Activated CD4-positive, alpha-beta T cell treated with anti-CD3 and anti-CD28 coated beads for 48 hours (primary cell): ENCODE data around the gene FMN1.

Source experiments
- DNase-seq: peaks from one replicate; pipeline ENCODE4 v3.0.0-alpha.2; 2020

FMN1 gene

DNA sequence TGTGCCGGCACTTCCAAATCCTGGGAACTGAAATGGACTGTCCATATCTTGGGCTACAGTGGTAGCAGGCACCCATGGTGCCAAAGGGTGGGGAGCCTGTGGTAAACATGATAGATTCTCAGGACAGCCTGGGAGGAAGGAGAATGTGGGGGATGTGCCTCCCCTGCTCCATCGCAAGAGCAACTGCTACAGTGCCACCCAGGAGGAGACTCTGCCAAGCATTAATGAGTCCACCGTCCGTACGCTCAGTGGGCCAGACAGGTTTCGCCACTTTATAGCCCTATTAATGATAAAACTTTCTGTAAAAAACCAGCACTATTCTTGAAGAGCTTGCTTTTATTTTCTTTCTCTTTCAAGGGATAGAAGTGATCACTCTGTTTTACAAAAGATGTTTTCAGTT, 75.2 kb downstream of the FMN1 start:
- no peak for DNase-seq

DNA sequence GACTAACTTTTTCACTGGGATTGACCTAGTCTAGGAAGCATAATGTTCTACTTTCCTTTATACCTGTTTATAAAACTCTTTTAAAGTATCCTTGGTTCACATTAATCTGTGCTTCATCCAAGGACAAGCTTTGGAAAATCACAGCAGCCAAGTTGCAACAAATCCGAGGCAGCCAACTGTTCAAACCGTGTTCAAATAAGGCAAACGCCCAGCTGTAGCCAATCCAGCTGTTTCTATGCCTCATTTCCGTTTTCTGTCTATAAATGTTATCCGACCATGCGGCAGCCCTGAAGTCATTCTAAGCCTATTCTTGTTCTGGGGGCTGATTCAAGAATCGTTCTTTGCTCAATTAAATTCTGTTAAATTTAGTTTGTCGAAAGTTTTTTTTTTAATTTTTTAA, 78.3 kb downstream of the FMN1 start:
- no peak for DNase-seq

DNA sequence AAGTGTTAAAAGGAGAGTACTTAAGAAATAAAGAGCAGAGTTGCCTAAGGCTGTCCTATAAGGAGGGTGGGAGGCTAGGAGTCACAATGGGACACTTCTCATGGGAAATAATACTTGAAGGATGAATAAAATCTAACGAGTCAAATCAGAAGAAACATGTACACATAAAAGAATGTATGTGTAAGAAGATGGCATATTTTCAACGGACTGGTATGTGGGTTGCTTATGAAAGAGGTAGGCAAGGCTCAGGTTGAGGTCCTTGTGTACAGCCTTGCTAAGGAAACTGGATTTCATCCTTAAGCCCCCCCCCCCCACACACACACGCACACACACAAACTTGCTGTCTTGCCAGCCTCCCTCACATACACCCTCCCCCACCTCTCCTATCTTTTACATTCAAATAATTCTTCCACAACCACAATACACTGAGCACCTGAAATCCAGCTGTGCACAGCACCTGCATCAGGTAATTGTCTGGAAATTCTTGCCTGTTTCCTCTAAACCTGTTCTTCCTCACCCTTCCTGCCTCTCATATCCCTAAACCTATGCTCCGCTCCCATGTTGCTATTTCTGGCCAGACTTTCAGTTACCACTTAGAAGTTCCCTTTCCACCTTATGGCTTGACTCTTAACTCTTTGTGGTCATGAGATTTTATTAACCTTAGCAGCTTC, 79.2 kb downstream of the FMN1 start:
- DNase-seq, result no peak

DNA sequence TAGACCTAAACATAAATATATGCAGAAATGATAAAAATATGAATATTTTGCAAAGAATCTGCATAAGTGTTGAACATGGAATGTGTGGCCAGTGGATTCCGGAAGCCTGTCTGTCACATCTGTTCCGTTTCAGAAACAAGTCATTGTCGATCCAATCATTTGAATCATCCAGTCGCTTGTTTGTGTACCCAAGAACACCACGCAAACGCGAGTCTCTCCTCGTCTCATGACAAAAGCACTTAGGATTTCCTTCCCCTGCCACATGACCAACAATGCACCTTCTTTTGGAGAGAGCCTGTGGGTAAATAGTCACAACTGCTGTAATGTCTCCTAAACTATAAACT, 80.2 kb downstream of the FMN1 start:
- no peak for DNase-seq

DNA sequence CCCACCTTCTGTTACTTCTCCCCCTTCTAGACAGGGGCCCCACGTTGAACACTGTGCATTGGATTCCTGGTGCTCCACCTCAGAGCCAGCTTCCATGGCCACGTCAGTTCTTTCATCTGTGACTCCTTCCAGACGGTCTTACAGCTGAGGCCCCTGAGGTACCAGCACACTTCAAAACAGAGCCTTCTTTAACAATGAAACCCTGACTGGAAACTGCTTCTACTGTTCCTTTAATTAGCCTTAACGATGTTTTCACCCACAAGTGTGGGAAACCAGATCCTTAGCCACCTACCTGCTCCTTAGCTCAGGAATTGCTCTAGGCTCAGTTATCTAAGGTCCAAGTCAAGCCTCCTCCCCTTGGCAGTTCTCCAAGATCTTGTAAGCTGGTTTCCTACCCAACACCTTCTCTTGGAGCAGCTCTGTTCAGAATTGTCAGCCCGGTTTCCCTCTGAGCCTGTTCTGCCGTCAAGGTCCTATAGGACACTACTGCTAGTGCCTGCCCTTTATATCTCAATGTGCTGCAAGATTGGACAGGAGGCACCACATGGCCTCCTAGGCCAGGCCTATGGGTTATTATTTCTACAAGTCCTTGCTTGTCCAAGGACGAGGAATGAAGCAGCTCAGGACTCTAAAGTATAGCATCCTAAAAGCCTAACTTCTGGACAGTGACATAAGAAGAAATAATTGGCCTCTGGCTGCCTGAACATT, 80.7 kb downstream of the FMN1 start:
- no peak for DNase-seq

DNA sequence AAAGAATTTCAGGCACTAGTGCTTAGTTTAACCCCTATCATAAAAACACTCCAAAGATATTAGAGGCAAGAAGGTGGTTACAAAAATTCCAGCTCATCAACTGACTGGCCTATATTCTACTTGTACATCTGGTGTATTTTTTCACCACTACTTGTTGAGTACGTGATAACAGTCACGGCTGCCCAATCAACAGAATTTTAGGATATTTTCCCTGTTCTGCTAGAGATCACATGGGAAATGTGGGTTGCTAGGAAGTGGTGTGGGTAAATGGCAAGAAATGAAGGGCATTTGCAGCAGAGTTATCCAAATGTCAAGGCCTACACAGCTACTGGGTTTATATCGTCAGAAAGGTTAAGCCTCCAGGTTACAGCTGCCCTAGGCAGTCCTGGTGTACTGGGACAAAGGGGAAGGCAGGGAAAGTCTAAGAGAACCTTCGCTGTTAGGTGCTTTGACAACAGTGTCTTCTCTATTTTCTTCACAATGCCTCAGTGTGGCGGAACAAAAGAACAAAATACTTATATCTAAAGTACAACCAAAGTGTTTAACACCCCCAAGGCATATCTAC, 81.9 kb downstream of the FMN1 start:
- DNase-seq, result no peak

DNA sequence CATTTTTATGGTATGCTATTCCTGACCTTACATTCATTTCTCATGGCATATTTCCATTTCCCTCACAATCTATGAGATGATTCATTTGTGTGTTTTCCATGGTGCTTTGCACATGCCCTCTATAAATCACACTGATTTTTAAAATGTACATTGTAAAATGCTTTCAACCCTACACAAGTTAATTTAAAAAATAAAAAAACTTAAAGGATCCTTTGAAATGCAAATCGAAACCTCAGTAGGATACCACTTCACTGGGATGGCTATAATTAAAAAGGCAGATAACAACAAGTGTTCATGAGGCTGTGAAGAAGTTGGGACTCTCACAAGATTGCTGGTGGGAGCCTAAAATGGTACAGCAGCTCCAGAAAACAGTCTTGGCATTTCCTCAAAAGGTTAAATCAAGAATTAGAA, 83.5 kb downstream of the FMN1 start:
- DNase-seq, result no peak

DNA sequence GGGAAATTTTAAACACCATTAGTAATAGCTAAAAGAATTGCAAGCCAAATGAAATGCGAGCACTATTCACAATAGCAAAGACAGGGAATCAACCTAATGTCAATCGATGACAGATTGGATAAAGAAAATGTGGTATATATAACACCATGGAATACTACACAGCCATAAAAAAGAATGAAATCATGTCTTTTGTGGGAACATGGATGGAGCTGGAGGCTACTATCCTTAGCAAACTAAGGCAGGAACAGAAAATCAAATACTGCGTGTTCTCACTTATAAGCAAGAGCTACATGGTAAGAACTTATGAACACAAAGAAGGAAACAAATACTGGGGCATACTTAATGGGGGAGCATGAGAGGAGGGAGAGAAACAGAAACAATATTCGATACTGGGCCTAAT, 85.2 kb downstream of the FMN1 start:
- DNase-seq, result no peak

DNA sequence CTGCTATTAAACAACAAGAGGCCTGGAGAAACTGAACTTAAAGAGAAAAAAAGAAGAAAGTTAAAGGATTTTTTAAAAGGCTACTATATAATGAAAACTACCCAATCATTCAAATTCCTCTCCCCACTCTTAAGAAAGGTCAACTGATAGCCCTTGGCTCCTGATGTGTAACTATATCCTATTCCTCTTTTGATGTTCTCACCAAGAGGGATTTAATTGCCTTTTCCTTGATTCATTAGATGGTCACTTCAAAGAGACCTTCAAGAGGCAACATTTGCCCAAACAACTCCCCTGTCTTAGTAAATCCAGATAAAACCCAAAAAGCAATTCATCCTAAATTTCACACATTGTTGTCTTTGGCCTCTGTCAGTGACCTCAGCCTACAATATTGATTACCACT, 86.0 kb downstream of the FMN1 start:
- no peak for DNase-seq

DNA sequence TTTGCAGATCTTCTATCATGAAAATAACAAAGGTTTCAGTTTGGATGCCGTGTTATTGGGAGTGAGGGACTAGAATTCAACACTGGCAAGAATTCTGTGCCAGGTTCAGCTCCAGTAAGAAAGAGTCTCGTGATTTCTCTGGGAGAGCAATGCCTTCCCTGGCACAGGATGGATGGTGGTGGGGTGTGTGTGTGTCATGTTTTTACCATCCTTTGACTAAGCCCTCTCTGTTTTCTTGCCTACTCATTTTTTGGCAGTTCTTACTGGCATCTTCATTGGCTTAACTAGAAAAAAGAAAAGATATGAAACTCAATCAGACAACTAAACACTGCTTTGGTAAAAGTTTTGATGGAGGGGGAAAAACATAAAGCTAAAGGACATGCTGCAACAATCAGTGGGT, 86.6 kb downstream of the FMN1 start:
- DNase-seq, result no peak

DNA sequence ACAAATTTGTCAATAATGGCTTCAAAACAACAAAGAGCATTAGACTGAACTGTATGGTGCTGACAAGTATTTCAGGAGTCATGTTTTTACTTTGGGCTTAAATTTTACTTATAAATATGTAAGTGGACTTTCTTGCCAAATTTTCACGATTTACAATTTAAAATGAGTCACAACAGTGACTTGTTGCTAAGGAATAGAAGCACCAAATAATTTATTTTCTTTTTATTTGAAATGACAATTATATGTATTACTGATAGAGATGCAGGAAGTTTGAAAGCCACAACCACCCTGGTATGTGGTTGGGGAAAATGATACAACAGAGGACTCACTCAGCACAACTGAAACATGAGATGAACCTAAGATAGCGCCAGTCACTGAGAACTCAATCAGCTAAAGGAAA, 90.3 kb downstream of the FMN1 start:
- peak; percentile 30 for DNase-seq

DNA sequence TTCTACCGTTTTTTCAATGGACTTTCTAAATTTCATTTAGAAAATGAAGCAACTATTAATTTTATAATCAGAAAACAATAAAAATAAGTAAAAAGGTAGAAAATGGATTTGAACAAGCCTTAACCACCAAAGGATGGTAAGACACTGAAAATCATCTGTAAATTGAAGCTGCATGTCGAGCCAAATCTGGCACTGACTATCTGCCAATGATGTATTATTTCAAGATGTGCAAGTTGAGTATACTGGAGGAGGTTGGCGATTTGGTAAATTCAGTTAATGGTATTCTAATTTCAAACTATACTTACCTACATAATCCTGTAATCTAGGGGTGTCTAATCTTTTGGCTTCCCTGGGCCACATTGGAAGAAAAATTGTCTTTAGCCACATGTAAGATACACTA, 93.5 kb downstream of the FMN1 start:
- no peak for DNase-seq

DNA sequence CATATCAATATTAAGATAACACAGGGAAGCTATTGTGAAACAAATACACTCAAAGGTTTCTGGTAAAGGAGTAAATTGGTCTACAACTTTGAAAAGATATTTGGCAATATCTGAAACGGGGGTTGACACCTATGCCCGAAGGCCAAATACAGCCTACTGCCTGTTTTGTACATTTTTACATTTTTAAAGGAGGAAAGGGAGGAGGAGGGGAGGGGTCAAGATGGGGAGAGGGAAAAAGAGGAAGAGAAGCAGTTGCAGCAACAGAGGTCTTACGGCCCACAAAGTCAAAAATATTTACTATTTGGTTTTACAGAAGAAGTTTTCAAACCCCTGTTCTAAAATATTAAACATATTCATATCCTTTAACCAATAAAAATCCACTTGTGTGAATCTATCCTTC, 94.2 kb downstream of the FMN1 start:
- no peak for DNase-seq

DNA sequence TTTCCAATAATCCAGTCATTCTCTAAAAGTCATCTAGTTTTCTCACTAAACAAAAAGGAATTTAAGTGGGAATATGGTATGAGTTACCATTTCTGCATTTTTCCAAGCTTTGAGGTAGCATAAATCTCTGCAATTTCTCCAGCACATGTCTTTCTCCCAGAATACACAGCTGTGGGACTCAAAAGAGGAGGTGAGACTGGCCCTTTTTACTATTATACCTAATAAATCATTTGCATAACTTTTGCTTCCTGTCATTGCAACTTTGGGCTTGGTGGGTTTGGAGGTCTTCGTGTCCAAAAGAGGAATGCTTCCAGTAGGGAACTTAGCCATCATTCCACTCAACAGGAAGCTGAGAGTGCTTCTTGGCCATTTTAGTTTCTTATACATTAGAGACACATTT, 94.8 kb downstream of the FMN1 start:
- no peak for DNase-seq

DNA sequence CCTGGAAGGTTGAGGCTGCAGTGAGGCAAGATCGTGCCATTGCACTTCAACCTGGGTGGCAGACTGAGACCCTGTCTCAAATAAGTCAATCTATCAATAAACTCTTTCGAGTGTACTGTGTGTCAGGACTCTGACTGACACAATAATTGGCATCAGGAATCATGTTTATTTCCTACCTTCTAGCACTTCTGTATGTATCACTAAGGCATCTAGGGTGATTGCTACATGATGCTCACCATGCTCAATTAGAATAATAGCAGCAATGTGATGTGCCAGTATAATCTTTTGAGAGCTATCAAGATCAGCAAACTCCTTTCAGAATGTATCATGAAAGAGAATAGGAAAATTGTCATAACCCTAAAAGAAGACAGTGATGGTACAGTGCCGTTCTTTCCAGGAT, 95.3 kb downstream of the FMN1 start:
- DNase-seq, result no peak

DNA sequence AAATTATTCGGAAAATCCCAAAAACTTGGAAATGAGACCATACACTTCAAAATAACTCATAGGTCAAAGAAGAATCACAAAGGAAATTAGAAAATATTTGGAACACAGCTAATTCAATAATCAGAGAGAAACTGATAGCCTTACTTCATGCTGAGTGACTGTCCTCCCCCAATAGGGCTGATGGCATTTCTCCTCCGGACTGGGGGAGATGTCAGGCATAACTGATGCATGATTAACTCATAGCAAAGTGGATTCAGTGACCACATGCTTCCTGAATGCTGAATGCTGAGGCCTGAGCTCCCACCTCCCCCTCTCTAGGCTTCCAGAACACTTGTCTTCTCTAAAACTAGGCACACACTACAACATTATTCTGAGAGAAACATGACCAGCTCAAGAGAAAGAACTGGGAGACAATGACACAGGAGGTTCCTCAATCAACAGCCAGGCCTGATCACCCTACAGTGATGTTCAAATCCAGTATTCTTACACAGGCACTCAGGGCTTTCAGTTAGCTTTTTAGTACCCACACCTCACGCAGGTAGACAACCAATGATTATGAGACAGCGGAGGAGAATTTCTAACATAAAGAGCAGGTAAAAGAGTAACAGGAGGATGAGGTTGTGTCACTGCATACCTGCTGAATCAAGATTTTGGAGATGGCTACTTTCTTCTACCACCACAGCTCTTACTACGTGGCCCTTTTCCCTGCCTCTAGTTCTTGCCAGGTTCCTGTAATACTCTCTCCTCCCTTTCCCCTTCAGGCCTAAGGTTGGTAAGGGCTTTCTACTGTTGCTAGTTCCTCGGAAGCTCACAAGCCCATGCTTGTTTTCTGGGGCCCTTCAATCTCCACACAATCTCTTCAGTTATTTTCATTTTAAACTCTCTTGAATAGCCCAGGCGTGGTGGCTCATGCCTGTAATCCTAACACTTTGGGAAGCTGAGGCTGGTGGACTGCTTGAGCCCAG, 96.1 kb downstream of the FMN1 start:
- DNase-seq, result no peak

DNA sequence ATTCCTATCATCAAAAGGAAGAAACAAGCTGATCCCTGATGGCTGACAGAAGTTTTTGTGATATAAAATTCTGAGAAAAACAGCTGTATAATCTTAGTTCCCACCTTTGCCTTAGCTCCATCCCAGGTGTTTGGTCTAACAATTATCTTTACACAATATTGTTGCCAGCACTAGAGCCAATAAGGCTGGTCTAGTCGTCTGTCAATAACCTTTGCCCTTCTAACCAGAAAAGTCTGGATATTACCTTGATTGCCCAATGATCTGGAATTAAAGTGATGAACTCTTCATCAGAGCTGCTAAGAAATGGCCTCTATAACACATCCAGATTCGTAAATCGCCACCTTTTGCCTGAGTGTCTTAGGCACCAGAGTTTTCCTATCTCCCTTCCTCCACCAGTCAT, 98.4 kb downstream of the FMN1 start:
- DNase-seq, result no peak

DNA sequence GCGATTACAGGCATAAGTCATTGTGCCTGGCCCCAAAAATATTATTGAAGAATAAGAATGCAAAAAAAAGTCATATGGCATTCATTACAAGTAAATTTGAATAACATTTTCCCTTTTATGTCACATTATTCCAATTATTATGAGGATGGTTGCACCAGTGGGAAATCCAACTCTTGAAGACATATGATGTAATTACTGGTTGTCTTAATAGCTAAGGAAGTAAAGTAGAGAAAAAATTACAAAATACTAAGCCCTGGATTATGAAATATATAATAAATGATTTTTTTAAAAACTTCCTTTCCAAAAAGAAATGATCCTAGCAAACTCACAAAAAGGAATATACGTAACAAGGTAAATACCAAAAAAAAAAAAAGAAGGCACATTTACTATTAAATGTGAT, 98.9 kb downstream of the FMN1 start:
- DNase-seq, result no peak

DNA sequence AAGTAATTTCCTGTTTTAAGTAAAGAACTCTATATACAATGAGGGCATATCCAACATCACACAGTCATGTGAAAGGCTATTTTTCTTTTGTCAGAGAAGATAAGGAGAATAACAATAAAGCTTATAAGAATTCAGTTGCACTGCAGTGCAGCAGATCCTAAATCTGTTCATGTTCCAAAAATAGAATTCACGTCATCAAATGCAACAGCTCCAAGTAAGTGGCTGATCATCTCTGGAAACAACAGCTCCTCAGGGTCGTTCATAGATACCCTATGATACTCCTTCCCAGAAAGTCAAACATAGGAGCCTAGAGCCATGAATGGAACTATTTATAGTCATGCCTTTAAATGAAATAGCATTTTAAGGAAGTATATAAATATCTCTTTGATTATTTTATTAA, 100.2 kb downstream of the FMN1 start:
- DNase-seq, result no peak

DNA sequence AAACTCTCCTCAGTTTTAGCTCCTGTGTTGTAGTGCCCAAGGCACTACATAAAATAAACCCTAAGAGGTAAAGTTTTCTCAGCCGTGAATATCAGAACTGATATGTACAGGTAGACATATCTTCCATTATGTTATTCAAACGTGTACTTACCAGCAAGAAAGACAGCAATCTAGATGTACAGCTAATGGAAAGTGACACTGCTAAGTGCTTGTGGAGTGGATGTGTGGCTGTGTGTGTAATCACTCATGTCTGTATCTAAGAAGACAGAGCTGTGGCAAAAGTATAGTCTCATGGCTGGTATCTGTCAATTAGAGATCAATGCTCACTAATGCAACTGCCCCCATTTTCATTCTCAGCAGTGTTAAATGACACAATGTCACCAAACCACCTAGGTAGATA, 101.3 kb downstream of the FMN1 start:
- DNase-seq, result no peak

DNA sequence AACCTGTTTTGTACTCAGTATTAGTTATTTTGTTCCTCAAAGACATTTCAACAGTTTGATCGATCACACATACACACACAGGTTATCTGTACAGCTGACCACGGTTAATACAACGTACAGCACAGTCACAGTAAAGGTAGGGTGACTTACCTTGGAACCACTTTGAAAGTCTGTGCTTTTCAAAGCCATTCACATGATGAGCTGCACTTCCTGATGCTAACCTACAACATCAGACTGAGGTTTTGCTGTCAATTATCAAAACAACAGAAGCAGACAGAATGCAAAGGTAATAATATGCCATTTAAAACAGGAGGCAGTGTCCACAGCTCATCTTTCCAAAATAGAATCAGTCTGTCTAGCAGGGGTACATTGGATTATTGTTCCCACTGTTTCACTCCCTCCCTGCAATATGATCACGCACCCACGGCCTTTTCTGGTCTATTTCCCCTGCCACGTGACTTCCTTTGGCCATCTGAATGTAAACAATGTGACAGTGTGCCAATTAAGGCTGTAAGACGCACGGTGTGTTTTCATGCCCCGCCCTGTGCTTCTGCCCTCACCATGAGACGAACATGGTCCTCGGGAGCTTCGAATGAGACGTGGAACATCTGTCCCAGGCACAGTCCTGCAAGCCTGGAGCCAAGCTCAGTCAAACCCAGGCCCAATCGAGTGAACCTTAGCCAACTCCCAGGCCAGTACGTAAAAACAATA, 102.4 kb downstream of the FMN1 start:
- no peak for DNase-seq

DNA sequence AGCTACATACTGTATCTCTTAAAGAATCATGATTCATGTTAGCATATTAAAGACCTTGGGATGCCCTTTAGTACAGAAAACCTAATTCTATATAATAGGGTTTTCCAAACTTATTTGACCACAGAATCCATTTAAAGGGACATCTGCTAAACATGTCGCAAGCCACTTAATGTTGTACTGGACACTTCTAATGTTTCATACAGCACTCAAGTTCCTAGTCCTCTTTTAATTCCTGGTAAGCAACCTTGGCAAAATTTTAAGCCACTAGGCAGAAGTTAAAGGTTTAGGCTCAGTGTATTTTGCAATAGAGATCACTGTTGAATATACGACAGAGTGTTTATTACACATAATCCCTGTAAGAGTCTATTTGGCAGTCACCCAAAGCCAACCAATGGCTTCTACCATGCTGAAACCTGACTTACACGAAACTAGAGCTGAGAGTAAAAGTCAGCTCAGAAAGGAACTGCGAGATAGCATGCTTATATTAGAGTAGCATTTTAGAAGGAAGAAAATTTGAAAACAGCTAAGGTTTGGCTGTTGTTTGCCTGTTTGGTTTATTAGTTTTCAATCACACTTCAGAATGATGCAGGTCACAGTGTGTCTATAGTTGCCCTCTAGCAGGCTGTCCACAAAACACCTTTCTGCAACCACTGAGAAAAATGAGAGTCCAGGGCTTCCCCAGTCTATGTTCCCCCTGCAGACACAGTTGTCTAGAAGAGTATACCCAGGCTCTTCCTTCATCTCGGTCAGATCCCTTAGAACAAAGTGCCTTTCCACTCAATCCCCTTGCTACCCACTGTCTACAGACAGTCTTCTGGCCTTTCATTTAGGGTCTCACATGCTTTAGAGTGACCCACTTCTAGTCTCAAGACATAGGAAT, 104.4 kb downstream of the FMN1 start:
- DNase-seq, result no peak
